OCI-M2 (cell line): ENCODE measurements around the gene CCSER1.
"Not testable (repeated sequence)": the region's sequence is repeated elsewhere in the genome, so short reads cannot be mapped to it uniquely, and the experiment has no call there.

Experiments used
- DNase-seq: peaks from one replicate; lab custom pipeline; 2025; ENCODE audit not compliant: unreplicated experiment; lab: John Stamatoyannopoulos, UW

CCSER1 gene

DNA sequence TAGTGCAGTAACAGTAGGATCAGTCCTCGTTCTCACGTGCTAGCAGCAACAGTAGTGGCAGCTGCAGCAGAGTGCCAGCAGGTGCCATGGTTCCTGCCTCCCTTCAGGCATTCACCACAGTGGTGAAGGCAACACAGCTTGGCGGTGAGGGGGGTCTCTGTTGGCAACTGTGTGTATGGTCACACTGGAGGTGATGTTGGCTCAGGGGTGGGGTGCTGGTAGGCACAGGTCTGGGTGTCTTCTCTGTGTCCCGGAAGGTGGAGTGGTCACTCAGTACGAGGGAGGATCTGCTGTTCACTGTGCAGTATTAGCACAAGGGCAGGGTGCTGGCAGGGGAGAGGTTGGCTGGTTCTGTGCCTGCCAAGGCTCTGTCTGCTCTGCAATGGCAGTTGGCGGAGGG is 671.8 kb downstream of the CCSER1 start:
- DNase-seq = no peak

DNA sequence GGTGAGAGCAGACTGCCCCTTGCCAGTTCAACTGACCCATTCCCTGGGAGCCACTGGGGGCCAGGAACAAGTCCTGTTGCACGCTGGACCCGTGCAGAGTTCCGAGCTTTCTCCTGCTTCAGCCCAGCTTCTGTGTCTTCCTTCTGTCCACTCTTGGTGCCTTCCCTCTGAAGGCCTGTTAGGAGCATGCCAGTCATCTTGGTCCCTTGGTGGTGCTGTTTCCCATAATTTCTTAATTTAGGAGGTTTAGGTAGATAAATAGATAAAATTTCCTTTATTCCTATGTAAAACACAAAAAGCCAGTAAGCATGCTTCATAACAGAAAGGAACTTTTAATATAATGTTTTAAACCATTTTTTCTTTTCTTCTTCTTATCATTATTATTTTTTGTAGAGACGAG is 672.7 kb downstream of the CCSER1 start:
- no peak for DNase-seq

DNA sequence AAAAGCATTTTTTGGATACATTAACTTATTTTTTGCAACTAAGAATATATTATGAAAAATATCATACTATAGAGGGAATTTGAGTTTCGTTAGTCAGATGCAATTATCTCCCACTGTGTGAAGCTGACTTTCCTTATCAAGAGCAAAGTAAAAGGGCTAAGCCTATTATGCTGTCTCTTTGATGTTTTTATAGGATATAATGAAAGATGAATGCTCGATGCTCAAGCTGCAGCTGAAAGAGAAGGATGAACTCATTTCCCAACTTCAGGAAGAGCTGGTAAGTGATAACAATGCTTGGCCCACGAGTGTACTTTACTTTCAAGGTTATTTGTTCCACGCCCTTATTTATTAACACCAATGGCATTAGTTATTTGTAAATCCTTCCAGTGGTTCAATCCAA is 688.4 kb downstream of the CCSER1 start:
- no peak for DNase-seq

GRCh38 chr4:90816754-90817153 is 689.6 kb downstream of the CCSER1 start:
- DNase-seq = no peak

GRCh38 chr4:90824266-90825150 is 697.3 kb downstream of the CCSER1 start:
- no peak for DNase-seq

DNA sequence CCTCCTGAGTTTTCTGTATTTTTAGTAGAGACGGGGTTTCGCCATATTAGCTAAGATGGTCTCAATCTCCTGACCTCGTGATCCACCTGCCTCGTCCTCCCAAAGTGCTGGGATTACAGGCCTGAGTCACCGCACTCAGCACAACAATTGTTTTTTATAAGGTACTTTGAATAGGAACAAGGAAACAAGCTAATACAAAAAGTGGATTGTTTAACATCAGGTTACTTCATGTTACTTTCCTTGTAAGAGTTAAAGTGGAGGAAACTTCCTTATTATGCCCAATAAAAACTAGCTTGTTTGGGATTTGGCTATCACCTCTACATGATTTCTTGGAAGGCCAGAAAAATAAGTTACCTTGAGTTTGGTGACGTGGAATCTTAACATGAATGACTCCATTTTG is 698.7 kb downstream of the CCSER1 start:
- no peak for DNase-seq

DNA sequence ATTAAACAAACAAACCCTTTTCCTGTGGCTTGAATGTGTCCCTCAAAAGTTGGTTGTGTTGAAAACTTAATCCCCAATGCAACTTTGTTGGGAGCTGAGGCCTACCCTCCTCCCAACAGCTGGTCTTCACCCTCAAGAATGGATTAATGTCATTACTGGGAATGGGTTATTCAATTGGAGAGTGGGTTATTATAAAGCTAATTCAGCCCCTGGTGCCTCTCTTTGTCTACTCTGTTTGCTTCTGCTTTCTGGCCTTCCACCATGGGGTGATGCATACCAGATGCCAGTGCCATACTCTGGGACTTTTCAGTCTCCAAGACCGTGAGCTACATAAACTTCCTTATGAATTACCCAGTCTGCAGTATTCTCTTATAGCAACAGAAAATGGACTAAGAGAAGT is 706.5 kb downstream of the CCSER1 start:
- no peak for DNase-seq

DNA sequence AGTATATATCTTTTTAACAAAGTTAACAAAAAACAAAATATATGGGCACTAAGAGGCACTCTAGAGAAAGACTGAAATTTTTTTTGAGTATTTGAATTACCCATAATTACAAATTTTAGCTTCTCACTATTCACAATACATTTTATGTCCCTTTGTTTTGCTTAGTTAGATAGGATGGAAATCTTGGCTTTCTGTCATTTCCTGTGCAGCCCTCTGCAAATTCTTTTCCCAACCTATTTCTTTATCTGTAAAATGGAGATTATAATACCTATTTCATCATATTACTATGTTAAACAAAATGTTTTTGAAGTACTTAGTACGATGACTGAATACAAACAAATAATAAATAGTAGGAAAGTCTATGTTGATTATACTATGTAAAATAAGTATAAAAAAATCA is 710.0 kb downstream of the CCSER1 start:
- DNase-seq = no peak

GRCh38 chr4:90838859-90839258 is 711.7 kb downstream of the CCSER1 start:
- not testable (repeated sequence) for DNase-seq

- no peak for DNase-seq
Measured at GRCh38 chr4:90840291-90840690, 713.1 kb downstream of the CCSER1 start.

GRCh38 chr4:90840828-90841227 is 713.6 kb downstream of the CCSER1 start:
- DNase-seq = no peak

DNA sequence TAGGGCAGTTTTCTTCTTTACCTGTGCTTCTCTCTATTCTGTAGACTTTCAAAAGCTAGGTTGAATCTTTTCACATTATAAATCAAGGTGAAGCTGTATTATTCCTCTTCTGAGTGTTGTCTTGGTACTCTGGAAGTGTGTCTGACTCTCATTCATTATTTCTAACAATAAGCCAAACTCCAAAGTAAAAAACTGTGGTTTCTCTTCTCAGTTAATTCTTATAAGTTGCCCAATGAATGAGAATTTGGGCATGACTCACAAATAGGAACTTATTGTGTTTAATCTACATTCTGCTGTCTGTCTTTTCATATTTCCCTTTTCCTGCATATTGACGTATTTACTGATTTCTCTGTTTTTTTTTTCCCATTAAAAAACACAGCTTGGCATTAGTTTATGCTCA is 714.5 kb downstream of the CCSER1 start:
- no peak for DNase-seq

- no peak for DNase-seq
Measured at GRCh38 chr4:90842960-90843359, 715.8 kb downstream of the CCSER1 start.

- no peak for DNase-seq
Measured at GRCh38 chr4:90844241-90844640, 717.0 kb downstream of the CCSER1 start.

DNA sequence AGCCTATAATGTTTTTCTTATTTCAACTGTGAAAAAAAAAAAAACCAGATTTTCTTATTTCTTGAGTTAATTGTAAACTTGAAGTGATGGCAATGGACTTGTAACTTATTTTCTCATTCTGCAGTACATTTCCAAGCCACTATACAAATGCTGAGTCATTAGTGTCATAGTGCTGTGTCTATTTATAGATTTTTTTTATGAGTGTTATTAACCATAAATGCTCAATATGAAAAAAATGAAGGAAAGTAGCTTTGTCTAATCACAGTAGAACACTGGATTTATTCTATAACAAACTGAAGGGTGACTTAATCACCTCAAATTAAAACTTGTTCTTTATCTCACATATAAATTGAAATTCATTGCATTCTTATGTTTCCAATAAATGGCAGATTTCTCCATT is 718.6 kb downstream of the CCSER1 start:
- DNase-seq = no peak

GRCh38 chr4:90852237-90852636 is 725.0 kb downstream of the CCSER1 start:
- DNase-seq = no peak

GRCh38 chr4:90855111-90855510 is 727.9 kb downstream of the CCSER1 start:
- no peak for DNase-seq

DNA sequence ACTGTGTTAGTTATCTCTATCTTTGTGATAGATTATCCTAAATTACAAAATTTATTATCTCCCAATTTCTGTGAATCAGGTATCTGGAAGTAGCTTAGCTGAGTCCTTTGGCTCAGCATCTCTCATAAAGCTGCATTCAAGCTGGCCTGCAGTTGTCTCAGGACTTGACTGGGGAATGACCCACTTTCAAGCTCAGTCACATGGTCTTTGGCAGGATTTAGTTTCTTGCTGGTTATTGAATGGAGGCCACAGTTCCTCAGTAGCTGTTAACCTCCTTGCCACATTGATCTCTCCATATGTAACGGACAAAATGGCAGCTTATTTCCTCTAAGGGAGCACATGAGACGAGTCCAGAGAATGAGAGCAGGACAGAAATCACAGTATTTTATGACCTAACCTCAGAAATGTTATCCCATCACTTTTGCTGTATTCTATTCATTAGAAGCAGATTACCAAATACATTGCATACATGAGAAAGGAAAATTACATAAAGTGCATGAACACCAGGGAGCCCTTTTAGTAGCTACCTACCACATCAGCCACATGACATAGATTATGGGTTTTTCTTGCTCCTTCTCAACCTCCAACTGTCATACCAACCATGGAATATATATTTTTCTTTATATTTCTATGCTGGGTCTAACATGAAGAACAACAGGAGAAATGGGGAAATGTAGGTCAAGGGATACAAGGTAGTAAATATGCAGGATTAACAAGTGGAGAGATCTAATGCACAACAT is 730.1 kb downstream of the CCSER1 start:
- DNase-seq = no peak

- no peak for DNase-seq
Measured at GRCh38 chr4:90875791-90876190, 748.6 kb downstream of the CCSER1 start.

GRCh38 chr4:90876296-90876695 is 749.1 kb downstream of the CCSER1 start:
- no peak for DNase-seq

GRCh38 chr4:90883519-90883918 is 756.3 kb downstream of the CCSER1 start:
- no peak for DNase-seq

GRCh38 chr4:90888571-90888970 is 761.4 kb downstream of the CCSER1 start:
- no peak for DNase-seq
